CD4-positive, alpha-beta T cell treated with Interleukin-12 subunit alpha and Interleukin-12 subunit beta, for 1 hour (primary cell): ENCODE measurements around the gene ZNF14.
"Not testable (repeated sequence)": the region's sequence is repeated elsewhere in the genome, so short reads cannot be mapped to it uniquely, and the experiment has no call there.

Experiments used
- DNase-seq: peaks from one replicate; pipeline ENCODE4 v3.0.0-alpha.2; 2020

Gene ZNF14

DNA sequence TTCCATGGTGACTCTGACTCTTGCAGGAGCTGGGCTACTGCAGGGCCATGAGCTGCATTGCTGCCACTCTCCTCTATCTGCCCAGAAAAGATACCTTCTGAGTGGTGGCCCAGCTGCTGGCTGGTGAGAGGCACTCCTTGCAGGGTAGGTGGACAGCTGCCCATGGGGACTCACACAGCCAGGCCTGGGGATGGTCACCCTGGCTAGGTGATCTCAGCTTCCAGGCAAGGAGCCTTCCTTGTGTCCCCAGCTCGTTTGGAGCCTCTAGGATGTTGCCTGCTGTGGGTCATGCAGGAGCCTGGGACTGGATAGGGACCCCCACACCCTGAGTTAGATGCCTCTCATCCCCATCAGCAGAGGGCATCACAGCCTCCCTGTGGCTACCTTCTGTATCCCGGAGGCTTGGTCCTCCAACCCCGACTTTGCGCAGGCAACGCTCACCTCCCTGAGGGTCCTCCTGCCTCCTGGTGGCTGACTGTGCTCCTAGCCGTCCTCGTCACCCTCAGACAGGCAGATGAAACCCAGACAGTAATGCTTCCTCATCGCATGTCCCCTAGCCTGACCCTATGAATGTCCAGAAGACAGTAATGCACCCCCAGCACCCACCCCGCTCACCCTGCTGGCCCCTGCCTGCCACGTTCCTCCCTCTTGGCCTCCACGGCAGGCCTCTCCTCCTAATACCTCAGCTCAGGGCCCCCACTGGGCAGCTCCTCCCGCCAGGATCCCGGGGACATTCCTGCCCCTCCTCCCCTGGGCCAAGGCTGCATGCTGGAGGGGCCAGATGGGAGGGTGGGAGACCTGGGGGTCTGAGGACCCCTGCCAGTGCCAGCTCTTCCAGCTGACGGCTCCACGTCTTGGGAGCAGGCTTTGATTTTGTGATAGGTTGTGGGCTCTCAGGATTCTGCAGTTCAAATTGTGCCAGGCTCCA, 13.6 kb upstream of the ZNF14 start:
- no peak for DNase-seq

- DNase-seq, result no peak
Measured at GRCh38 chr19:19745496-19746285, 12.8 kb upstream of the ZNF14 start.

GRCh38 chr19:19744641-19745040, 11.7 kb upstream of the ZNF14 start:
- DNase-seq, result no peak

DNA sequence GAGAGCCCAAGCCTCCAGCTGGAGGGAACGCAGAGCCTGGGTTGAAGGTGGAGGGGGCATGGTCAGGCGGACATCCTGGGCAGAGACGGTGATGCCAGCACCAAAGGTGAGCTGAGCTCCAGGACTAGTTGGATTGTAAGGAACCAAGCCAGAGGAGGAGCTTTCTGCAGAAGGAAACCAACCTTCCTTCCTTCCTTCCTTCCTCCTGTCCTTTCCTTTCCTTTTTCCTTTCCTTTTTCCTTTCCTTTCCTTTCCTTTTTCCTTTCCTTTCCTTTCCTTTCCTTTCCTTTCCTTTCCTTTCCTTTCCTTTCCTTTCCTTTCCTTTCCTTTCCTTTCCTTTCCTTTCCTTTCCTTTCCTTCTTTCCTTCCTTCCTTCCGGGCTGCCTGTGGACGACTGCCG, 11.0 kb upstream of the ZNF14 start:
- DNase-seq, result not testable (repeated sequence)

DNA sequence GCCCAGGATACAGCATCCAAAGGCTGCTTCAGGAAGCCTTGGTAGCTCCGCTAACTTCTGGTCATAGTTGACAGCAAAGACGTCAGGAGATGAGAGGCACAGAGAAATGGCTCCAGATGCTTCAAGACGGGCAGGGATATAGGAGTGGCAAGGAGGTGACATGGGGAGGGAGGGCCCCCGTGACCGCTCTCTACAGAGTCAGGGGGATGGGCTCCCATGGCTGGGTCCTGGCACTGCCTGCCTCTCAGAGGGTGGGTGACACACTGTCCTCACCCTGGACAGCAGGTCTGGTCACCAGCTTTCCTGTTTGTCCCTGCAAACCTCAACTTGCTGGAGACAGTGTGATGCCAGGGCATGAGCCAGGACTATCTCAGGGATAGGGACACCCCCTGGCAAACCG, 10.3 kb upstream of the ZNF14 start:
- no peak for DNase-seq

- no peak for DNase-seq
Measured at GRCh38 chr19:19742773-19743172, 9.9 kb upstream of the ZNF14 start.

DNA sequence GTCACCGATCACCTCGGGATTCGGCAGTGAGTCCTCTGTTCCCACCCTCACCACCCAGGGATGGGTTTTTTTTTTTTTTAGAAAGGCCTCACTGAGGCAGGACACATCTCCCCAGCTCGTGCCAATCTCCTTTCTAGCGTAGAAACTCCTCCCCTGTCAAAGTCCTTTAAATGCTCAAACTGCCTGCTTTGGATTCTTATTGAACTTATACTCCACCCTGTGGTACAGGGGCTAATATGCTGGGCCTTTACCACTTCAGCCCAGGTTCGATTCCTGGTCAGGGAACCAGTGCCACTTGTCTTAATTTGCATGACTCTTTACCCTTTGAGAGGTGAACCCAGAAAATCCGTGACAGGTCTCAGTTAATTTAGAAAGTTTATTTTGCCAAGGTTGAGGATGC, 8.3 kb upstream of the ZNF14 start:
- DNase-seq, result no peak

DNA sequence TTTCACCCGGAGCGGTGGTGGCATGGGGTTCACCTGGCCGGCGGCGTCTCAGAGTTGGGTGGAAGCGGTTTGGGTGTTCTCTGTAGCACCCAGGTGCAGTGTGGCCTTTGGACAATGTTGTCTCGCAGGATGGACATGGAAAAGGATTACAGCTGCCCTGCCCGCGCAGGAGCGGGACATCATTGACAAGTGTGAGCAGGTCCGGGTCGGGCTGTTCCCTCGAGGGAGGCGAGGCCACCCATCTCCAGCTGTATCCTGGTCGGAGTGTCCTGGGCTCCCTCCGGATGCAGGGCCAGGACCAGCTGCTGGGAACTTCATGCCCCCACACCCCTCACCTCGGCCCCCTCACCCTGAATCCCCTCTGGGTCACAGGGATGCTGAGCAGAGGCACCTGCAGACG, 7.8 kb upstream of the ZNF14 start:
- no peak for DNase-seq

DNA sequence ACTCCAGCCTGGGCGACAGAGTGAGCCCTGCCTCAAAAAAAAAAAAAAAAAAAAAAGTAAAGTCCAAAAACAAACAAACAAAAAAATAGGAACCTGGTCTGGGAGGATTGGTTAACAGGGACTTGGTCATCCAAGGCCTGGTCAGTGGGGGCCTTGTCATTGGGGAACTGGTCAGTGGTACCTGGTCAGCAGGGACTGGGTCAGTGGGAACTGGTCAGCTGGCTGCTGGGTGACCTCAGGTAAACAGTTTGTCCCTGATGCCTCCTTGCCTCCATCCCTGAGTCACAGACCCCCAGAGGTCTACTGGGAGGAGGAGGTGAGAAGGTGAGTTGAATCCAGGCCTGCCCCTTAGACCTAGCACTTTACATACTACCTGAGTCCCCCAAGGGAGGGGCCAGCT, 5.7 kb upstream of the ZNF14 start:
- DNase-seq, result no peak

DNA sequence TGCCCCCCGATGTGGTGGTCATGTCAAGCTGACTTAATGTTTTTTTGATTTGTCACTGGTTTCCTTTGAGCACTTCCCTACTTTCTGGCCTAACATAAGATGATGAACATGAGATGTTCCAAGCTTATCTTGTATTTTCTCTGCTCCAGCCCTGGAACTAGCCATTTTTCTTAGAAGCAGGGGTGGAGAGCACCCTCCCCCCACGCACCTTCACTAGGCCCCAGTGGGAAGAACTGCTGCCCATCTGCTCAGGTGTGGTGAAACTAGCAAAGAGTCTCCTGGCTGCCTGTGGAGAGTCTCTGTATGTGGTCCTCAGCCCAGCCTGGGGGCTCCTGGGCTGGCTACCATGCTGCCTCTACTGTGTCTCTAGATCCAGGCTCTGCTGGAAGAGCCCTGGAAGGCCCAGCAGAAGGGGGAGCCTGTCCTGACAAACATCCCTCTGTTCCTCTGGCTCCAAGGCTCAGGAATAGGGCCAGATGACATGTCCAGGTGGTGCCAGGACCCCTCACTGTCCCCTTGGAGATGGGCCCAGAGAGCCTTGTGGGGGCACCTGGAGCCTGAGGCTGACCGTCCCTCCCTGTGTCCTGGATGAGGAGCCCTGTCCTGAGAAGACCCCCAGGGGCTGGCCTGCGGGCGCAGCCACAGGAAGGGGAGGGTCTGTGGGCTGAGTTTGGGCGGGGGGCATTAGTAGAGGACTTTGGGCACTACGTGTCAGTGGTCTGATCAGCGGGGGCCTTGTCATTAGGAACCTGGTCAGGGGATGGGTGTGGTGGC, 4.8 kb upstream of the ZNF14 start:
- no peak for DNase-seq

GRCh38 chr19:19721896-19722295, 11.0 kb downstream of the ZNF14 start:
- no peak for DNase-seq

DNA sequence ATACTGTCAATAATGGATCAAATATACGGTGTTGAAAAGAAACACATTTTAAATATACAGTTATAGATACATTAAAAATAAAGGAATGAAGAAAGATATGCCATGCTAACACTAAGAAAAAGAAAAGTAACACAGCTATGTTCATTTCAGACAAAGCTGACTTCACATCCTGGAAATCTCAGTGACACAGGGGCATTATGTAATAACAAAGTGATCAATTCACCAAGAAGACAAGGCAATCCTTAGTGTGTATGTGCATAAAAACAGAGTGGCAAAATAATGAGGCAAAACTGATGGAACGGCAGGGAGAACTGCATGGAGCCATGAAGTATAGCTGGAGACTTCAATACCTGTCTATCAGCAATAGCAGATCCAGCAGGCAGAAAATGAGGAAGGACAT, 13.1 kb downstream of the ZNF14 start:
- DNase-seq, result peak; percentile 12

GRCh38 chr19:19711934-19712828, 20.7 kb downstream of the ZNF14 start:
- no peak for DNase-seq

DNA sequence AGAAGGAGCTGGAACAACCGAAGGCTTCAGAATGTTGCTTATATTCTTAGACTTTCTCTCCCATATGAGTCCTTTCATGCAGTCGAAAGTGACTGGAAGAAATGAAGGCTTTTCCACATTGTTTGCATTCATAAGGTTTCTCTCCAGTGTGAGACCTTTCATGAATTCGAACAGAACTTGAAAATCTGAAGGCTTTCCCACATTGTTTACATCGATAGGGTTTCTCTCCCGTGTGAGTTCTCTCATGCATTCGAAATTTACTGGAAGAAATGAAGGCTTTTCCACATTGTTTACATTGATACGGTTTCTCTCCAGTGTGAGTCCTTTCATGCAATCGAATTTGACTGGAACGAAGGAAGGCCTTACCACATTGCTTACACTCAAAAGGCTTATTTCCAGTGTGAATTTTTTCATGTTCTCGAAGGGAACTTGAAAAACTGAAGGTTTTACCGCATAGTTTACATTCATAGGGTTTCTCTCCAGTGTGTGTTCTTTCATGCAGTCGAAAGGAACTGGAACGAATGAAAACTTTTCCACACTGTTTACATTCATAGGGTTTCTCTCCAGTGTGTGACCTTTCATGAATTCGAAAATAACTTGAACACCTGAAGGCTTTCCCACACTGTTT, 21.5 kb downstream of the ZNF14 start:
- no peak for DNase-seq

GRCh38 chr19:19710506-19710905, 22.4 kb downstream of the ZNF14 start:
- no peak for DNase-seq

DNA sequence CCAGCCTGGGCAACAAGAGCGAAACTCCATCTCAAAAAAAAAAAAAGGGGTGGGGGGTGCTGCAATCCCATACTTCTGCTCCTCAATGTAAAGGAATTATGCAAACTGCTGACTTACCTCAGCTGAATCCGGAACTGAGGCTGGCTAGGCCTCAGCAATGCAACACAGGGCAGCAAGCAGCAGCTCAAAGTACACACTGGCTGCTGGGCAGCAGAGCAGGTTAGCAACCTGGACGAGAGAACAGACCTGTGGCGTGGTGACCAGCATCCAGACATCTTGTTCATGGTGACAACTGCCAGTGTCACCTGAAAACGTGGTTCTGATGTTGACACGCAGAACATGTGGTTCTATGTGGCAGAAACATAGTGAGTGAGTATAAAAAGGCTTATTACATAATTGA, 28.1 kb downstream of the ZNF14 start:
- DNase-seq, result no peak

DNA sequence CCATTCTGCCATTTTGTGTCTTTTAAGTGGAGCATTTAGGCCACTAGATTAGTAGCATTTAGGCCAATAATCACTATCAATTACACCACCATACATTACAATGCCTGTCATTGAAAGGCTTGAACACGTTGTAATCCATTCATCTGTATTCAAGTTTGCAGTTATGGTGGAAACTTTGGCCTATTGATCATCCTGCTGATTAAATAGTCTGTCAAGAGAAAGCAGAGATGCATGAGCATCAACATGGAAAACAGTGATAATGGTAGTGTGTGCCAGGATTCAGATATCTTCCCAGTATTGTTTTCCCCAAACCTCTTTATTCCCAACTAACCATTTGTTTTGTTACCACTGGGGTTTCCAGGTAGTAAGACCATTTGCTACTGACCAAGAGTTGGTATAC, 32.4 kb downstream of the ZNF14 start:
- DNase-seq, result not testable (repeated sequence)

GRCh38 chr19:19697589-19697988, 35.3 kb downstream of the ZNF14 start:
- no peak for DNase-seq

- DNase-seq, result no peak
Measured at GRCh38 chr19:19696386-19696785, 36.5 kb downstream of the ZNF14 start.

- DNase-seq, result no peak
Measured at GRCh38 chr19:19691683-19692082, 41.2 kb downstream of the ZNF14 start.

DNA sequence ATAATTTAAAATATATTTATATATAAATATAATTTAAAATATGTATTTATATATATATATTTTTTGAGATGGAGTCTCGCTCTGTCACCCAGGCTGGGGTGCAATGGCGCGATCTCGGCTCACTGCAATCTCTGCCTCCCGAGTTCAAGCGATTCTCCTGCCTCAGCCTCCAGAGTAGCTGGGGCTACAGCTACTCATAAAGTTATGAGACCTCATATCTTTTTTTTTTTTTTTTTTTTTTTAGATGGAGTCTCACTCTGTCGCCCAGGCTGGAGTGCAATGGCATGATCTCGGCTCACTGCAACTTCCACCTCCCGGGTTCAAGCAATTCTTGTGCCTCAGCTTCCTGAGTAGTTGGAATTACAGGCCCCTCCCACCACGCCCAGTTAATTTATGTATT, 43.9 kb downstream of the ZNF14 start:
- not testable (repeated sequence) for DNase-seq

DNA sequence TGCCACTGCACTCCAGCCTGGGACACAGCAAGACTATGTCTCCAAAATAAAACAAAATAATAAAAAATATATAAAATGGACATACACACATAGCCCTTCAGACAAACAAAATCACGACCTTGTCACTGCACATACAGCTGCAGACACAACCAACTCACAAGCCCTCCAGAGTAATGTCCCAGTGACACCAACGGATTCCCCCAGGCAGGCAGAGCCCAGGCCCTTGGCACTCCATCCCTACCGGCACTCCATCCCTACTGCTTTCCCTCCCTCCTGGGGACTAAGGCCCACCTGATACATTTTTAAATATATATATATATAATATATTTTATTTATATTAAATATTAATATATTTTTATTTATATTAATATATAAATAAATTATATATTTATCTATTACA, 45.8 kb downstream of the ZNF14 start:
- no peak for DNase-seq
